ENCODE data around the gene DDT.

DNA sequence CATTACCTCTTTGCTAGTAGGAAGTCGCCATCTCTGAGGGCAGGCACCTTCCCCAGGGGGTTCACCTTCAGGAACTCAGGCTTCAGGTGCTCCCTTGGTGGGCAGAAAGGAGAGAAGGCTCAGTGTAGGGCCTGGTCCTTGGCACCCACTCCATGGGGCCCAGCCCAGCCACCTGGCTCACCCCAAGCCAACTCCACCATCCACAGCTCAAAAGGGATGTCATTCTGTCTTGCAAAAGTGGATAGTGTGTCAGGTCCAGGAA, 33.7 kb upstream of the DDT start:
- TF ChIP-seq POLR2A (IDR thresholded peaks at IDR 0.05; ENCODE audit: low read length) (no peak), GATA1 (IDR thresholded peaks at IDR 0.05; ENCODE audit: low read depth, low read length) (no peak)
